HEK293 (cell line): ENCODE results near the gene ASCL2.

Experiments used
- BCL11A ChIP-seq: fragments of 450-650 bp; formaldehyde crosslinking; IDR thresholded peaks from 2 replicates; pipeline ENCODE4 v1.5.1; 2016; ENCODE audit warnings: low read depth, missing biosample characterization, missing genetic modification characterization
- CTCF ChIP-seq: fragments of 450-650 bp; formaldehyde crosslinking; IDR thresholded peaks from 2 replicates; pipeline ENCODE4 v1.5.1; 2016; ENCODE audit warnings: missing biosample characterization, missing genetic modification characterization
- REPIN1 ChIP-seq: fragments of 450-650 bp; formaldehyde crosslinking; IDR thresholded peaks from 2 replicates; pipeline ENCODE4 v1.5.1; 2017; ENCODE audit warnings: missing biosample characterization, missing genetic modification characterization, low read depth
- SP2 ChIP-seq: fragments of 450-650 bp; formaldehyde crosslinking; IDR thresholded peaks from 2 replicates; pipeline ENCODE4 v1.5.1; 2016; ENCODE audit warnings: missing biosample characterization, missing genetic modification characterization
- ZNF133 ChIP-seq: fragments of 450-650 bp; formaldehyde crosslinking; IDR thresholded peaks from 2 replicates; pipeline ENCODE4 v1.5.1; 2016; ENCODE audit warnings: missing biosample characterization, missing genetic modification characterization
- ZNF184 ChIP-seq: fragments of 450-650 bp; IDR thresholded peaks from 2 replicates; pipeline ENCODE4 v1.5.1; 2018; ENCODE audit warnings: missing biosample characterization, mild to moderate bottlenecking, missing genetic modification characterization
- ZNF280D ChIP-seq: fragments of 450-650 bp; formaldehyde crosslinking; IDR thresholded peaks from 2 replicates; pipeline ENCODE4 v1.5.1; 2016; ENCODE audit warnings: missing biosample characterization, missing genetic modification characterization
- ZNF311 ChIP-seq: fragments of 450-650 bp; formaldehyde crosslinking; IDR thresholded peaks from 2 replicates; pipeline ENCODE4 v1.5.1; 2017; ENCODE audit warnings: missing biosample characterization, missing genetic modification characterization, borderline replicate concordance
- ZNF544 ChIP-seq: fragments of 450-650 bp; formaldehyde crosslinking; IDR thresholded peaks from 2 replicates; pipeline ENCODE4 v1.5.0; 2017; ENCODE audit warnings: missing biosample characterization, missing genetic modification characterization

DNA sequence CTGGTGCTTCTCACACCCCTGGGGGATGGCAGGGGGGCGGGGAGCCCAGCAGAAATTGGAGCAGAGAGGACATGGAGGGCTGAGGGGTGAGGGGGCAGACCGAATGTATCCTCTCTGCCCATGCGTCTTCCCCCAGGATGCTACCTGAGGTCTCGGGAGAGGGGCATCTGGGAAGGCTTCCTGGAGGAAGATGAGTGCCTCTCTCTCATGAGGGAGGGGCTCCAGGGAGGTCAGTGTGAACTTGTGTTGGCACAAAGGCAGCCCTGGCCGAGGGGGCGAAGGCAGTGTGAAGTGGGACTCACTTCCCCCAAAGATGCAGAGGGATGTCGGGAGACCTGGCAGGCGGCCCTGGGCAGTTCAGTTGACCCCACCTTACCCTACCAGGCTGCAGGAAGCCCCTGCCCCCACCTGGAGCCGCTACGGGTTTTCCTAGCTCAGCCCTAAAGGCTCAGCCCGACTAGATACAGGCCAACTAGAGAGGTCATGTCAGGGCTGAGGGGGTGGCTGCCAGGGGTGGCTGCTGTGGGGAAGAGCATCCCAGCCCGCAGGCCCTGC, 10.4 kb downstream of the ASCL2 start:
- no peak for TF ChIP-seq ZNF311 (tag by site-specific recombination)
- TF ChIP-seq ZNF184 (tag by site-specific recombination): no peak
- TF ChIP-seq REPIN1: no peak
- TF ChIP-seq ZNF133 (tag by site-specific recombination): no peak
- no peak for TF ChIP-seq ZNF280D (tag by site-specific recombination)
- TF ChIP-seq CTCF (tag by site-specific recombination): no peak
- TF ChIP-seq ZNF544 (tag by site-specific recombination): no peak
- TF ChIP-seq SP2 (tag by site-specific recombination): no peak
- no peak for TF ChIP-seq BCL11A
